ENCODE results near the gene RAB11FIP2.

RAB11FIP2 gene

GRCh38 chr10:117980755-117981702 lies 65.7 kb downstream of the RAB11FIP2 start:
- DNase-seq (ENCODE audit: low spot score) = no peak

- no peak for DNase-seq (ENCODE audit: low spot score)
These were observed 66.5 kb downstream of the RAB11FIP2 start for GRCh38 chr10:117980216-117980615.

- DNase-seq (ENCODE audit: low spot score) = no peak
These were observed 74.4 kb downstream of the RAB11FIP2 start for GRCh38 chr10:117972168-117972837.

- DNase-seq (ENCODE audit: low spot score) = no peak
These were observed 75.8 kb downstream of the RAB11FIP2 start for GRCh38 chr10:117970962-117971361.

GRCh38 chr10:117969592-117969991 lies 77.1 kb downstream of the RAB11FIP2 start:
- no peak for DNase-seq (ENCODE audit: low spot score)

GRCh38 chr10:117968354-117969182 lies 78.2 kb downstream of the RAB11FIP2 start:
- DNase-seq (ENCODE audit: low spot score) = no peak

GRCh38 chr10:117967149-117967650 lies 79.5 kb downstream of the RAB11FIP2 start:
- no peak for DNase-seq (ENCODE audit: low spot score)

- DNase-seq (ENCODE audit: low spot score) = no peak
These were observed 80.8 kb downstream of the RAB11FIP2 start for GRCh38 chr10:117965984-117966383.

- DNase-seq (ENCODE audit: low spot score) = no peak
These were observed 82.2 kb downstream of the RAB11FIP2 start for GRCh38 chr10:117964536-117964935.

GRCh38 chr10:117960345-117960935 lies 86.3 kb downstream of the RAB11FIP2 start:
- DNase-seq (ENCODE audit: low spot score) = no peak

GRCh38 chr10:117956972-117957371 lies 89.8 kb downstream of the RAB11FIP2 start:
- no peak for DNase-seq (ENCODE audit: low spot score)

- no peak for DNase-seq (ENCODE audit: low spot score)
These were observed 91.6 kb downstream of the RAB11FIP2 start for GRCh38 chr10:117955176-117955575.
